Pancreas (tissue), 10 donors: ENCODE results near the gene ZFYVE16. TPM values are rescaled to one million over a fixed set of nuclear protein-coding genes. Genes with fewer than 3 reads are reported as not detected.
A peak's percentile ranks its signal among the peaks of the same experiment; 100 is the strongest.

Source experiments
- ATAC-seq, 4 donors: fragments of 200-7000 bp; cut with Tn5 transposase; one replicate each; pipeline versions ENCODE4 v1.8.0 to v1.9.1; 2020; ENCODE audit warnings: mild to moderate bottlenecking in 4 of 4, moderate library complexity in 4 of 4
- DNase-seq, 6 donors: peaks; one replicate each; pipeline ENCODE4 v3.0.0-alpha.2; 2020
- FAIRE-seq: peaks from 2 replicates; lab custom pipeline; 2012; peaks lifted over from hg19 to GRCh38; lab: Jason Lieb, UNC
- H3K27ac ChIP-seq, 4 donors: fragments of 200-600 bp; sonication (generic); 1 replicate in 3 of 4; 2 replicates in 1 of 4; pipeline versions ENCODE4 v1.5.0 to v1.8.0; 2020
- H3K27me3 ChIP-seq, 4 donors: fragments of 200-600 bp; one replicate each; pipeline ENCODE4 v1.8.0; 2021
- H3K36me3 ChIP-seq, 3 donors: fragments of 200-600 bp; sonication (generic) in 1 of 3; one replicate each; pipeline versions ENCODE4 v1.5.0 to v1.8.0; 2020 to 2021
- H3K4me1 ChIP-seq, 3 donors: fragments of 200-600 bp; one replicate each; pipeline ENCODE4 v1.8.0; 2021
- H3K4me3 ChIP-seq, 4 donors: fragments of 200-600 bp; sonication (generic) in 2 of 4; one replicate each; pipeline versions ENCODE4 v1.5.0 to v1.8.0; 2020 to 2021
- H3K9me3 ChIP-seq, 4 donors: fragments of 200-600 bp; one replicate each; pipeline ENCODE4 v1.8.0; 2021
- CTCF ChIP-seq, 4 donors: fragments of 200-600 bp; sonication (generic) in 3 of 4; IDR thresholded peaks; one replicate each; pipeline versions ENCODE4 v1.5.0 to v1.8.0; 2021; ENCODE audit warnings: antibody characterized with exemption in 4 of 4
- WGBS, 2 donors: extraction: QIAGEN DNeasy Blood & Tissue Kit; methylation state at CpG; one replicate each; pipeline ENCODE4 v1.1.7; 2013; 5-methylcytosine and 5-hydroxymethylcytosine counted together
- intact Hi-C, 3 donors: fragments of 100-400 bp; cut with DNase I; formaldehyde crosslinking; loops; one replicate each; pipeline versions ENCODE4 v1.11.1 to v1.14.2; 2022
- polyA plus RNA-seq, 2 donors: library from polyadenylated mRNA; stranded (reverse); fragments of 200-250 nt; gene quantifications; one replicate each; pipeline ENCODE4 v1.2.3, GENCODE V29; 2013
- total RNA-seq, 6 donors: library from RNA; stranded (reverse); fragmentation: NEBNext Ultra II Directional in 4 of 6; extraction: Animal tissue kit (Norgen Biotek cat#: 25700) in 4 of 6; gene quantifications; one replicate each; pipeline versions ENCODE4 v1.2.1 to v1.2.4, GENCODE V29; 2021 to 2023
- donor health status: healthy with polysubstance abuse.
- donor health status: DM: no; HTN: no; CAD: no; lungs with moderate emphysema.
- donor health status: DM: no; HTN: no; CAD: no.
- donor health status: control.
- donor health status: control.
- donor health status: Bipolar disorder and iron deficiency.
- donor health status: DM: yes; HTN: yes; CAD: no.
- donor health status: DM: no; HTN: no; CAD: no.
- donor health status: DM: no; HTN: no; CAD: no.
- donor health status: DM: yes; HTN: yes; CAD: no.

The ZFYVE16 gene
- total and polyA plus RNA-seq, 8 donors = 6.3 to 22.6 (median 8.7) TPM

GRCh38 chr5:80483636-80484232 is 75.9 kb downstream of the ZFYVE16 start:
- TF ChIP-seq CTCF (IDR thresholded peaks at IDR 0.05) = no peak
- no peak for DNase-seq
- ATAC-seq = no peak
- H3K36me3 ChIP-seq = peaks cover 0 to 12% (median 8%) of the 10 kb centered on the region in 3 donors
- H3K27ac ChIP-seq = no peak overlapping the region
- no peak for FAIRE-seq
- no peak overlapping the region for H3K4me3 ChIP-seq
- H3K27me3 ChIP-seq = no peaks in the 10 kb centered on the region
- intact Hi-C loops = loop anchor here in 1 of 3 donors (10.0 kb wide), 1 partner anchor 181 kb away; no protein-coding TSS in a partner anchor
- H3K4me1 ChIP-seq = peaks cover 0 to 3% (median 0%) of the 10 kb centered on the region in 3 donors
- WGBS, 2 donors = 95 to 97% methylated on average over 3 of the region's 3 CpGs
- H3K9me3 ChIP-seq = no peaks in the 10 kb centered on the region

GRCh38 chr5:80487444-80487828 is 79.6 kb downstream of the ZFYVE16 start:
- FAIRE-seq = no peak

GRCh38 chr5:80487829-80488721 is 80.2 kb downstream of the ZFYVE16 start, which contains the start of gene FAM151B:
Gene FAM151B (plus strand): TSS chr5:80488100. CDS start chr5:80488124, 24 bp downstream.
- no peak for TF ChIP-seq CTCF (IDR thresholded peaks at IDR 0.05)
- peak within 1 kb of the TSS; percentile 80 to 90 (median 86) for H3K27ac ChIP-seq
- H3K27me3 ChIP-seq = no peaks in the 10 kb centered on the region
- intact Hi-C loops = loop anchor here in 1 of 3 donors (10.0 kb wide), 1 partner anchor 177 kb away; no protein-coding TSS in a partner anchor
- peak within 1 kb of the TSS; percentile 54 to 70 (median 56) for H3K4me3 ChIP-seq
- peaks cover 0 to 3% (median 0%) of the 10 kb centered on the region in 3 donors for H3K4me1 ChIP-seq
- peaks cover 0 to 12% (median 4%) of the 10 kb centered on the region in 3 donors for H3K36me3 ChIP-seq
- WGBS, 2 donors = 1% methylated on average over 85 of the region's 85 CpGs
- DNase-seq (peak; percentile 95 to 98 (median 97)), FAIRE-seq (no peak), ATAC-seq (peak; percentile 94 to 98 (median 96))
- no peaks in the 10 kb centered on the region for H3K9me3 ChIP-seq

More at GRCh38 chr5:80487444-80487828, 79.6 kb downstream of the ZFYVE16 start:
- H3K36me3 ChIP-seq = peaks cover 0 to 12% (median 7%) of the 10 kb centered on the region in 3 donors
- peaks cover 0 to 3% (median 0%) of the 10 kb centered on the region in 3 donors for H3K4me1 ChIP-seq
- H3K9me3 ChIP-seq = no peaks in the 10 kb centered on the region
- peak in 2 of 6 donors; percentile 7 to 30 for DNase-seq
- peak overlapping the region; percentile 54 to 70 (median 56) for H3K4me3 ChIP-seq
- H3K27me3 ChIP-seq = no peaks in the 10 kb centered on the region
- H3K27ac ChIP-seq = peak overlapping the region; percentile 80 to 90 (median 86)
- intact Hi-C loops = loop anchor here in 1 of 3 donors (10.0 kb wide), 1 partner anchor 177 kb away; no protein-coding TSS in a partner anchor
- TF ChIP-seq CTCF (IDR thresholded peaks at IDR 0.05) = no peak
- WGBS, 2 donors = 32 to 35% methylated on average over 18 of the region's 18 CpGs
- ATAC-seq = no peak

GRCh38 chr5:80491296-80491695 is 83.4 kb downstream of the ZFYVE16 start:
- TF ChIP-seq CTCF (IDR thresholded peaks at IDR 0.05) = no peak
- Histone ChIP-seq H3K9me3 (no peaks in the 10 kb centered on the region), H3K4me1 (peaks cover 0 to under 1% (median 0%) of the 10 kb centered on the region in 3 donors), H3K27ac (no peak overlapping the region), H3K27me3 (no peaks in the 10 kb centered on the region), H3K4me3 (no peak overlapping the region), H3K36me3 (no peaks in the 10 kb centered on the region)
- no peak for FAIRE-seq
- DNase-seq = no peak
- intact Hi-C loops = loop anchor here in 1 of 3 donors (10.0 kb wide), 1 partner anchor 174 kb away; no protein-coding TSS in a partner anchor
- ATAC-seq = no peak
- 88 to 94% methylated on average over 3 of the region's 3 CpGs for WGBS, 2 donors
